Peyer's patch (tissue), 4 donors: Measurements from ENCODE around the gene ZBTB16.

Source experiments
- CTCF ChIP-seq, 6 experiments: fragments of 450-650 bp in 4 of 6; fragments of 200-600 bp in 2 of 6; sonication (generic) in 1 of 6; IDR thresholded peaks; one replicate each; pipeline ENCODE4 v1.5.1; 2017 to 2019; ENCODE audit warnings: antibody characterized with exemption in 6 of 6, mild to moderate bottlenecking in 3 of 6, moderate library complexity in 1 of 6
- POLR2A ChIP-seq, 2 donors: fragments of 450-650 bp; IDR thresholded peaks; one replicate each; pipeline ENCODE4 v1.5.1; 2017; ENCODE audit warnings: antibody characterized with exemption in 2 of 2, mild to moderate bottlenecking in 2 of 2, moderate library complexity in 2 of 2

- no peak for TF ChIP-seq CTCF (IDR thresholded peaks at IDR 0.05)
- no peak for TF ChIP-seq POLR2A (IDR thresholded peaks at IDR 0.05)
Measured at GRCh38 chr11:114151631-114152030, 92.1 kb downstream of the ZBTB16 start.
